ENCODE measurements around the gene TTC23.

Gene TTC23

DNA sequence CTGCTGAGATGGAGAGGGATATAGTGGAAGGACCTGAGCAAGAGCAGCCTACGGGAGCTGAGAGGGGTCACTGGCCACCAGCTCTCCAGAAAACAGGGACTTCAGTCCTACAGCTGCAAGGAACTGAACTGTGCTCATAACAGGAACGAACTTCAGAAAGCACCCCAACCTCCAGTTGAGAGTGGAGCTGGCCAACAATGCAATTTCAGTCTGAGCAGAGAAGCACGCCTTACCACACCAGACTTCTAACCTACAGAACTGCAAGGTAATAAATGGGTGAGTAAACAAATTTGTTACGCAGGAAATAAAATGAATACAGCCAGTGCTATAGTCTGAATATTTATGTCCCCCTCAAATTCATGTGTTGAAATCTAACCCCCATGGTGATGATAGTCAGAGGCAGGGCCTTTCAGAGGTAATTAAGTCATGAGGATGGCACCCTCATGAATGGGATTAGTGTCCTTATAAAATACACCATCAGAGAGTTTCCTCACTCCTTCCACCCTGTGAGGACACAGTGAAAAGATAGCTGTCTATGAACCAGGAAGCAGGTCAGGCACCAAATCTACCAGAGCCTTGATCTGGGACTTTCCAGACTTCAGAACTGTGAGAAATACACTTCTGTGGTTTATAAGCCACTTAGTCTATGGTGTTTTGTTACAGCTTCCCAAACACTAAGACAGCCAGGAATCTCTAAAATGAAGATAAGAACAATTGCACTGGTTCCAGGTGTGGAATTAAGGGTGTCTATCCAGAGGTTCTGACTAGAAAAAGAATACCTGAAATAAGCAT, 85.9 kb downstream of the TTC23 start:
- DNase-seq: no peak

DNA sequence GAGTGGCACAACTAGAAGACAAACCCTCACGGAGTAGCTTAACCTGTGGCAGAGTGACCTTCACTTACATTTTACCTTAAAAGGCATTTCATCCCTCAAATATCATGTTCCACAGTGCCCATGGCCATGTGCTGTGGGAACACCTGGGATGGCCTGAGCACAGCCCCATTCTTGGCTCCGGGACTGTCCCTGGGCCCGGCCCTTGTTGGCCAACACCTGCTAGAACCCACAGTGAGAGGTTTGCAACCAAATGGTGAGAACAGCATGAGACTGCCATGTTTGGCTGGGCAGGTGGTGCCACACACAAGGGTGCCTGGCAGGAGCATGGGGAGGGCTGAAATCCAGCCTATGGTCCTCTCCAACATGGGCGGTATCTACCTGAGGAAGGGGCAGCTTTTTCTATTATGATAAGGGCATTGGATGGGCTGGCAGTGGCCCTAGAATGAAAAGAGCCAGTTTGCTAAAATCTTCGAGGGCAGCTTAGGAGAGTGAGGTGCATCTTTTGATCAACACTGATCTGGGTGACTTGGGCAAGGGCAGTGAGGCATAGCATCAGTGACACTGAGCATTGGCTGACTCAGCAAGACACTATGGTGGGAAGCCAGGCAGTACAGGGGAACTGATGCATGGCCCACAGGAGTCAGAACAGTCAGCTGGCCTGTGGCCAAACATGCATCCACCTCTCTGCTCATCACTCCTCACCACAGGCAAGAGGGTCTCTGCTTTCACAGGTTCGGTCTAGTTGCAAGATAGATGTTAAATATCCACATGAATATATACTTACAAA, 90.6 kb downstream of the TTC23 start:
- no peak for DNase-seq

DNA sequence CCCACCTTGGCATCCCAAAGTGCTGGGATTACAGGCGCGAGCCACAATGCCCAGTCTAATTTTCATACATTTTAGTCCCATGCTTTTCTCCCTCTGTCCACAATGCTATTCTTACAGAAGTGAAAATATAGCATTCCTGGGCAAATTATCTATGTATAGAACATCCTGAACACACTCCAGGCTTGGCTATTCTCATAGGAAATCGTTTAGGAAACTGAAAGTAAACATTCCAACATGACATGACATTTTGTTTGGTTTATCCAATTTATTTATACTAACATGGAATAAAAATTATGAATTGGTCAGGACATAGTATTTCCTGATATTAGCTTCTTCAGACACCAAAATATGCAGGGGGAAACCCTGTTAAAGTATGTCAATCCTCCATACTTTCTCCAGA, 91.9 kb downstream of the TTC23 start:
- no peak for DNase-seq

DNA sequence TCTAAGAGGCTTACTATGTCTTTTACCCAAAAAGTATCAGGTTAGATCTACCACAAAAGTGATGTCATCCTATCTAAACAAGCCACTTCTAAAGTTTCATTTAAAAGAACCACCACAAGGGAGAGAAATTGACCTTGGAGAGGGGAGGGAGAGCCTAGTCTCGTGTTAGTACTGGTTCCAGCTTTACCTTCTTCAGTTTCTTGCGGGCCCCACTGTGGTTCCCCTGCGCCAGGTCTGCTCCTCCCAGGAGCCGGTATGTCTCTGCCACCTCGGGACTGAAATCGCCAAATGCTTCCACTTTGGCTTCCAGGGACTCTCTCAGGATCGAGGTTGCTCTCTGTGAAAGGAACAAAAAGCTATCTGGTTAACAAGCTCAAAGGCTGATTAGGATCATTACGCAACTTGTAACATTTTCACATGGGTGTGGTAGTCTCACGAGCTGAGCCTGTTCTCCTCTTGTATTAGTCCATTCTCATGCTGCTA, 93.4 kb downstream of the TTC23 start:
- DNase-seq: no peak

- no peak for DNase-seq
Observed at GRCh38 chr15:99154271-99154670, 95.1 kb downstream of the TTC23 start.

DNA sequence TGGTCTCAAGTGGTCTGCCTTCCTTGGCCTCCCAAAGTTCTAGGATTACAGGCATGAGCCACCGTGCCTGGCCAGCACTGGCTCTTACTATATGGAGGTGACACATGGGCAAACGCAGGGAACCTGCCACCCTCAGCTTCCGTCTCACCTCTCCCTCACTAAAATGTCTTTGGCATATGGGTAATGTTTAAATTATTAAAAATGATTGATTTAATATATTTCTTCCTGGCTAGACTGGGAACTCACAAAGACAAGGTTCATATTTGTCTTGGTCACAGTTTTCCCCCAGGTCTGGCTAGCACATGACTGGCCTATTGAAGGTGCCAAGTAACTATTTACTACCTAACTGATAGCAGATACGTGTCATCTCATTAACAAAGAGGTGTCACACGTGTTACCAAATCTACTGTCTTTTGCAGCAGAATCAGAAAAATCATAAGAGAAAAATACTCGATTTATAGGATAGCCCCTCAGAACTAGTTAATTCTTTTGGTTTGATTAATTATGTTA, 96.3 kb downstream of the TTC23 start:
- DNase-seq: no peak

- no peak for DNase-seq
Observed at GRCh38 chr15:99151156-99151555, 98.2 kb downstream of the TTC23 start.

- DNase-seq: no peak
Observed at GRCh38 chr15:99149366-99149765, 100.0 kb downstream of the TTC23 start.

DNA sequence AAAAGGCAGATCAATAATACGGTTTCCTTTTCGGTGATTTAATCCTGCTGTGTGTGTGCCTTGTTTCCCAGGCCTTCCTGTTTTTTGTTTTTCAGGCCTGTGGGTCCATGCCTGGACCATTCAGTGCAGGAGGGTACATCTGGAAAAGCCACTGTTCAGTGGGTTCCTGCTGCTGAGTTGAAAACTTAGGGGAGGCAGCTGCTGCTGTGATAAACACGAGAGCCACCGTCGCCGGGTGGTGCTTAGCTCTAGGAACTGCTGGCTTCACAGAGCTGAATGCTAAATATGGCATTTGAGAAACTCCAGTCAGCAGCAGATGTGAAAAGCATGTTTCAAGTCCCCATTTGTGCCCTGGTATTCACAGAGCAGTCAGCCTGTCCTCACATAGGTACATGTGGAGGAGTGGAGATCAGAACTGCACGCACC, 100.5 kb downstream of the TTC23 start:
- DNase-seq: no peak

DNA sequence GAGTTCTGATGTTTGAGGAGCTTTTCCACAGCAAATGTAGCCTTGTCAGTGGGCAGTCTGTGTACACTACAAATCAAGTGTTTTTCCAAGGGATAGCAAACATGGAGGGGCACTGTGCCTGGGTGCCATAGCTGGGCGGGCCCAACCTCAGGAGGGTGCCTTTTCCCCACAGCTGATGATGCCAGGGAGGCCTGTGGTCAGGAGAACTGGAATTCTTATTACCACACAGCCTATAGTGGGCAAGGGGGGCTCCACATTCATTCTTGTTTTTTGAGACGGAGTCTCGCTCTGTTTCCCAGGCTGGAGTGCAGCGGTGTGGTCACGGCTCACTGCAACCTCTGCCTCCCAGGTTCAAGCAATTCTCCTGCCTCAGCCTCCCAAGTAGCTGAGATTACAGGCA, 102.7 kb downstream of the TTC23 start:
- DNase-seq: no peak

GRCh38 chr15:99145778-99146177, 103.6 kb downstream of the TTC23 start:
- DNase-seq: no peak

GRCh38 chr15:99145005-99145404, 104.4 kb downstream of the TTC23 start:
- no peak for DNase-seq

GRCh38 chr15:99143655-99144610, 105.4 kb downstream of the TTC23 start:
- no peak for DNase-seq

DNA sequence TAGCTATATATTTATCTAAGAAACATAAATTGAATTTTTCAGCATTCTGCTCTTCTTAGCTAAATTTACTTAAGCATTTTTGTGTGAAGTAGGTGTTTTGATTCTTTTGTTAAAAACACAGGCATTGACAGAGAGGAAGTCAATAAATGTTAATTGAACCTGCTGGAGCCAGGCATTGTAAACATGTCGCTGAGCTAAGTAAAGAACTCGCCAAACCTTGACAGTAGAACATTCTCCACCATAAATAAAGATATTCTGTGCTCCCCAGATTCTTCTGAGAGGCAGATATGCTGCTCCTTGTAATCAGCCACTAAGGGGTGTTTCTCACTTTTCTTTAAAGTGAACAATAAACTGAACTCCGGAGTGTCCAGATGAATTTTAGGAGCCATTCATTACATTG, 106.1 kb downstream of the TTC23 start:
- peak; percentile 26 for DNase-seq

DNA sequence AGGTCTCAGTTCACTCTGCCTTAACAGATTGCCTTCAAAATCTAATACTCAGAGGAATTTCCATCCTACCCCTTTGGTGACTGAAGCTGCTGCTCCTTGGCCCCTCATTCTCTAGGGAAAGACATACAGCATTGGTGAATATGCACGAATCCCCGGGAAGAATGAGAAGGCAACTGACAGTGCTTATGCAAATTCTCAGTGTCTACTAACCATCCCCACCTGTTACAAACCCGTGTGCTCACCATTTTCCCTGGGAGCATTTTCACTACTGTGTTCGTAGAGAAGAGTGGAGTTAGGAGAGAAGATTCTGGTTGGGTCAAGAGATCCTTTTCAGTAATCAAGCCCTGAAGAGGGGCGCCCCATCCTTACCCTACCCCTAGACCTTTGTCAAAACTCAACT, 106.8 kb downstream of the TTC23 start:
- DNase-seq: no peak

DNA sequence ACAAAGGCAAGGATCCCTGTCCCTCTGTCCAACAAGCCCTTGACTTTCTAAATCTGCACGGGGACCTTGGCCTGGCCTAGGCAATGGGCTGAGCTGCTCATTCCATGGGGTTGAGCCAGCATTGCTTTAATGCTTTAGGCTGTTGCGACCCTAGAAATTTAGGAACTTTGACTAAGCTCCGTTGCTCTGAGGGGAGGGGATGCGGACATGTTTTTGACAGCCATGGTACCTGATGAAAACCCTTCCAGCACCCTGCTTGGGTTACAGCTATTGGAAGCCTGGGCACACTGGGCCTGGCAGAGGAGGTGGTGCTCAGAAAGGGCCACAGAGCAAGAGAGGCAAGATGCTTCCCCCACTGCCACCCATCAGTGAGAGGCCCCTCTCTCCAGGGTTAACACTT, 107.4 kb downstream of the TTC23 start:
- no peak for DNase-seq

- DNase-seq: no peak
Observed at GRCh38 chr15:99140590-99140989, 108.8 kb downstream of the TTC23 start.

GRCh38 chr15:99139276-99139675, 110.1 kb downstream of the TTC23 start:
- no peak for DNase-seq

DNA sequence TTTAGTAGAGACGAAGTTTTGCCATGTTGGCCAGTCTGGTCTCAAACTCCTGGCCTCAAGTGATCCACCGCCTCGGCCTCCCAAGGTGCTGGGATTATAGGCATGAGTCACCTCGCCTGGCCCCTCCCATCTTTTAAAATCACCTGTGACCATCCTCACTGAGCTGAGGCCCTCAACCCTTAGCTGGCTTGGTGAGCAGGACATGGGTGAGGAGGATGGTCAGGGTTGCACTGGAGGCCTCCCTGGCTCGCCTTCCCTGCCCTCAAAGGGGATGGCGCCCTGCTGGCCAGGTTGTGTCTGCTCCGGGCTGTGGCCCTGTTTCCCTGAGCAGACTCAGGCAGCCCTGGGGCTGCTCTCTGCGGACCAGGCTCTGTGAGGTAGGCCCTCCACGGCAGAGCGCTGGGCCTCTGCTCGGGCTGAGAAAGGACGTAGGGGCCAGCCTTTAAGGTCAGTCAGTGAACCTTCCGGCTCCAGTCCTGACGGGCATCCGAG, 110.8 kb downstream of the TTC23 start:
- no peak for DNase-seq

DNA sequence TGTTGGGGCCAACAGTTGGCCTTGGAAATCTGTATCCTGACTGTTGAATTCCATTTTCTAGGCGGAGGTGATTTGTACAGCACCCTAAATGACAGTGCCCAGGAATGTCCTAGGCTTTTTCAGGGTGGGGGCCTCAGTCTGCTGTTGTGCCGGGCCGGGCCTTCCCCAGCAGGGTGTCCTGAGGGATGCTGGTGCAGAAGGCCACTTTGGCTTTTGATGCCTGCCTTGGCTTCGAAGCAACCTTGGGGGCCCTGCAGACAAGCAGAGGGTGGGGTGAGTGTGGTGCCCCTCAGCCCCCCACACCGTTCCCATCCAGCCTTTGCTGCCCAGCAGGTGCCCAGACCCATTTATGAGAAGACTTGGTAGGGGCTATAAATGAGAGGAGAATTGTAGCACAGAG, 111.5 kb downstream of the TTC23 start:
- no peak for DNase-seq

GRCh38 chr15:99137111-99137546, 112.3 kb downstream of the TTC23 start:
- DNase-seq: peak; percentile 98

- no peak for DNase-seq
Observed at GRCh38 chr15:99135194-99135593, 114.2 kb downstream of the TTC23 start.
